NCI-H1930 (cell line): Measurements from ENCODE around the gene MTA3.

Experiments used
- DNase-seq, 2 experiments: peaks; one replicate each; lab custom pipeline; 2025; lab: John Stamatoyannopoulos, UW

The MTA3 gene

DNA sequence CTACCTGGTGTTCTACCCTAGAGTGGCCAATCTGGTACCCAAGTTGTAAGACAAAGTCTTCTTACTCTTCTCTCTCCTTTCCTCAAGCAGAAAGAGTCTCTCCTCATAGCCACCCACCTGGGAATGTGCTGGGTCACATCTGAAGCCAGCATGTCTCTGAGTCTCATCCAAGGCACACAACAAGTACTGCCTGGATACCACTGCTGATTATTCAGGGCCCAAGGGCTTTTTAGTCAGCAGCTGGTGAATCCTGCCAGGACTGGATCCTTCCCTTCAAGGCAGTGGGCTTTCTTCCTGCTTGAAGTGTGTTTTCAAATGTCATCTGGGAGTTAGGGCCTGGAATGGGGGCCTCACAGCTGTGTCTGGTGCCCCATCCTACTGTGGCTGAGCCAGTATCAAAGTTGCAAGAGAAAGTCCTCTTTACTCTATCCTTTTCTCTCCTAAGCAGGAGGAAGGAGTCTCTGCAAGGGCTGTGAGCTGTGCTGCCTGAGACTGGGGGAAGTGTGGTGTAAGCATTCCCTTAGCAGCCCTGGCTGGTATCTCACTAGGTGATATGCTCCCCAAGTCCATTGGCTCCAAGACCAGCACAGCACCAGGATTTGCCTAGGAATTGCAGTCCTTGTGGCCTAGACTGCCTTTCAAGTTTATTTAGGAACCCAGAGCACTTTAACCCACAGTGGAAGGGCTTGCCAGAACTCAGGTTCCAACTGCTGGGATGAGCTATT lies 168.3 kb downstream of the MTA3 start:
- no peak for DNase-seq

DNA sequence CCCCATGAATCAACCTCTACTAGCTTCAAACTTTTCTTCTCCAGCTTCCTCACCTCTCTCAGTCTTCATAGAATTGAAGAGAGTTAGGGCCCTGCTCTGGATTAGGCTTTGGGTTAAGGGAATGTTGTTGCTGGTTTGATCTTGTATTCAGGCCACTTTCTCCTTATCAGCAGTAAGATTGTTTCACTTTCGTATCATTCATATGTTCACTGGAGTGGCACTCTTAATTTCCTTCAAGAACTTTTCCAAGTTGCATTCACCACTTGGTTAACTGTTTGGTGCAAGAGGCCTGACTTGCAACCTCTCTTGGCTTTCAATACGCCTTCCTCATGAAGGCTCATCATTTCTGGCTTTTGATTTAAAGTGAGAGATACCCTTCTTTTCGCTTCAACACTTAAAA lies 172.7 kb downstream of the MTA3 start:
- no peak for DNase-seq

DNA sequence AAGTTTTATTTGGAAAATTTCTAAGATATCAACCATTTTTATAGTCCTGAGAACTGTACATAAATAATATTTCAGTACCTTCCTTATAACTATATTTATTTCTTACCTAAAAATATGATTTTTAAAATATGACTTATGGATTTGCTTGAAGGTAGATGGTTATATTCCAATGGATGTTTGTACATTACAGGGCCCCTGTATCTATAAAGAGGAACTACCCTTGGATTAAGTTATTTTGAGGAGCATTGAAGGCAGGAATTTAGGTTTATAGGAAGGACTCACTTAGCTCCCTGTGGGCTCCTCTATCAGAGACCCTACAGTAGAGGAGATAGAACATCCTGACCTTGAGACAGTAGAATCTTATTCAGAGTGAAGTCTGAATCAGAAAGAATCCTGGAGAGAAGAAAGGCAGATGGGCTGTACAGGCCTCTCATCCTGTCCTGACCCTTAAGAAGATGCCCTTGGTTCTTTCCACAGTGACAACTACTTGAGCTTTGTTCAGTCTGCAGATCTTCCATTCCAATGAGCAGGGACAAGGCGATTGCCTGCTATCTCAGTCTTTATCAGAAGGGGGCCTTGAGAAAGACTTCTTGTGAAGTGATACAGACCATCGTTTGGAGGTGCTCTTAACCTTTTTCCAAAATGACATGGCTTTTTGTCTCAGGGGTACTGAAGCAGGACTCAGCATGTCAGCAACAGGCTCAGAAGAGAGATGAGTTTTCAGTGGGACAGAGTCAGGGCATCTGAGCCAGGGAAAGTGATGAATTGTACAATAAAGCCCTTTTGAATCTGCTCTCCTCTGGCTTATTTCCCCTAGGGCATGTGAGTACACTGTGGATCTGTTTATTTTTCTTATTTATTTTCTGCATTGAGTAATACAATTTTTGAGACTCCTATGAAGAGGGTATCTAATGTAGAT lies 174.6 kb downstream of the MTA3 start:
- DNase-seq: no peak

DNA sequence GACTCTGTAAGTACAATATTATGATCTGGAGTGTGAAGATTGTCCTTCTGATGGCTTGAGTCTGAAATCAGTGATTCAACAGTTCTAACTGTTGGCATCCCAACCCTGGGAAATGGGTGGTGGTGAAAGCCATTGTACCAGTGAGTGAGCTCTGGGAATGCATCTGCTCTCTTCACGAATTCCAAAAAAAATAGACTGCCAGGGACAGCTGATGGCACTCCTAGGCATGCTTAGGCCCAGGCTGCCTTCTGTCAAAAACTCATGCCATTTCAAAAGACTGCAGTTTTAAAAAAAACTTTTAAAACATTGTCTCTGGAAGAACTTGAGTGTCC lies 175.2 kb downstream of the MTA3 start:
- no peak for DNase-seq

DNA sequence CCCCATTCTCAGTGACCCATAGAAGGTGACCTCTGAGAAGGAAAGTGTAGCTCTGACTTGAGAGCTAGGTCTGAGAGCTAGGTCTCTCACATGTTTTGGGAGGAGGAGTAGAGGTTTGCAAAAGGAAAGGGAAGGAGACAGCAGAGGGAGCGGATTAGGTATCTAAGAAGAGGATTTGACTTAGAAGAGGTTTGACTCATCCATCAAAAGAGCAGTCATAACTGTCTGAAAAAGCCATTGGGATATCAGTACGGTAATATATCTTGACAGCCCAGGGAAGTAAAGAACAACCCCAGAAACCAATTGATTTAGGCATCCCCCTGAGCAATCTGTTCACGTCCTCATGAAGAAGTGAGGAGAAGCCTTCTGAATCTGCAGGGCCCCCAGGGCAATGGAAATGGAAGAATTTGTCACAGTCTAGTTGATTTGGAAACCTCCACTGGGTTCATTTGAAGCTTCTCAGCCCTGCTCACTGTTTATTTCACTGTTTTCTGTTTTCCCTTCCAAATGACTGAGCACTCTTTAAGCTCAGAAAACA lies 176.2 kb downstream of the MTA3 start:
- DNase-seq: no peak

DNA sequence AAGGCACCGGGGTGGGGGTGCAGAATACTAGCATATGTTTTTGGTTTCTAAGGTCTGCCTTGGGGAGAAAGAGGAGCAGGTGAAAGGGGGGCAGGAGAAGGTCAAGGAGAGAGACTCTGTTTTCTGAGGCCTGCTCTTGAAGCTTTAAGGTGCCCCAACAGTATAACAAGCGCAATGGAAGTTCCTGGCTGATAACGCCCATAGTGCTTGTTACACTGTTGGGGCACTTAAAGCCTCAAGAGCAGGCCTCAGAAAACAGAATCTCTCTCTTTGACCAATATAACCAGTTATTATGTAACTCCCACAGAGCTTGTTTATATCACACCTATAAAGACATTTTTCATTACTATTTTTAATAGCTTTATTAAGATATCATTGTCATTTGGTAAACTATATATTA lies 179.0 kb downstream of the MTA3 start:
- no peak for DNase-seq

DNA sequence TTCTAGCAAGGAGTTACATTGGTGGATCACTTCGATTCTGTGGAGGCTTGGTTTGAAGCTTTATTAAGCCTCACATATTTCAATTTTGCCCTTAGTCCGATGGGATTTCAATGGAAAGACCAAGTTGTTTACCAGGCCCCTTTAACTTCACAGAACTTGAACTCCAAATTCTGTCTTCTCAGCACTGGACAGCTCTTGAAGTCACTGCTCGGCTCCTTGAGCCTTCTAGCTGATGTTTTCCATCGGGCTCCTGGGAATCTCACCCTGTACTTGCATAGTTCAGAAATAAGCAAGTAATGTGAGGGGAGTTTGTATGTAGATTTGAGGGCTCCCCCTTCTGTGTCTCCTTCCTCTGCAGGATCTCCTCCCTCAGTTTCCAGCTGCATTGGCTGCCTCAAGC lies 180.4 kb downstream of the MTA3 start:
- DNase-seq: no peak

DNA sequence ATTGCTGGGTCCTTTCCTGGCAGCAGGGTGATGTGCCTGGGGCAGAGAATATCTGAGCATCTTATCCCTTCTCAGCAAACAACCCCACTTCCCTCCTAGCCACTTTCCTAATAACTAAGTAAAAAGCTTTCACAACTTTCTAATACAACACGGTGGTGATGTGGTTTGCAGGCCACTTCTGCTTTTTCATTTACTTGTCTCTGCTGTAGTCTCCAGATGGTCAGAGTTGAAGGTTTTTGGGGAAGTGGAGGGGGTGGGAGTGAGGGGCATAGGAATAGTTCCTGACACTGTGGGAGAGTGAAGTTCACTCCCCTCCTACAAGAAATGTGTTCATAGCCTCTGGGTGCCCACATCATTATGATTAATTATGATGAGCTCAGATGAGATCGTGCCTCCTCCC lies 183.9 kb downstream of the MTA3 start:
- no peak for DNase-seq

DNA sequence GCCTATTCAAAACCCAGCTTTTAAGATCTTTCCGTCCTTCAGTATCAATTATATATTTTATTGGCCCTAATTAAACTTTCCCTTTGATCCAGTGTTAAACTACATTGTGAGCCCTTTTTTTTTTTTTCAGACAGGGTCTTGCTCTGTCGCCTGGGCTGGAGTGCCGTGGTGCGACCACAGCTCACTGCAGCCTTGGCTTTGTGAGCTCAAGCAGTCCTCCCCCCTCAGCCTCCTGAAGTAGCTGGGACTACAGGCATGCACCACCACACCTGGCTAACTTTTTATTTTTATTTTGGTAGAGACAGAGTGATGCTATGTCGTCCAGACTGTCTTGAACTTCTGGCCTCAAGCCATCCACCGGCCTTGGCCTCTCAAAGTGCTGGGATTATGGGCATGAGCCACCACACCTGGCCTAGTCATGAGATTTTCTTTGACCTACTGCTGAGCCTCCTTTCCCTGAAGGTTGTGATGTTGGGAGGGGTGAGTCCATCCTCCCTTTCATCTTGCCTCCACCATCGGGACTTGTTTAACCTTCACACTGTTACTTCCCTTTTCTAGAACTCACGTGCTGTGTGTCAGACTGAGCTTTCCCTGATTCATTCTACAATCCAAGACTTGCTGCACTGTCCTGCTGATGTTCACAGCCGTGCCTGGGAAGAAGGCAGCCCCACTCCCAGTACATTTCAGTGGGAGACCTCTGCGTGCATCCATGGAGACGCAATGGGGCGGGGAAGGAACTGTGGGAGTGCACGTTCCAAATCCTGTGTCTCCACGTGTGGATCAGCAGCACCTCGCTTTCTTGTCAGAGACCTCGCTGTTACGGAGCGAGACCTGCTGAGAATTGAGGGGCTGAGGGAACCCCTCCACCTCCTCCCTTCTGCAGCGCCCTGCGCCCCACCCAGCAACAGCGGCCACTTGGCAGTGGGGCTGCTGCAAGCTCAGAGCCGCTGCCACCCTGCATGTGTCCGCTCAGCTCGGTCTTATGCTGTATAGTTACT lies 184.7 kb downstream of the MTA3 start:
- no peak for DNase-seq

DNA sequence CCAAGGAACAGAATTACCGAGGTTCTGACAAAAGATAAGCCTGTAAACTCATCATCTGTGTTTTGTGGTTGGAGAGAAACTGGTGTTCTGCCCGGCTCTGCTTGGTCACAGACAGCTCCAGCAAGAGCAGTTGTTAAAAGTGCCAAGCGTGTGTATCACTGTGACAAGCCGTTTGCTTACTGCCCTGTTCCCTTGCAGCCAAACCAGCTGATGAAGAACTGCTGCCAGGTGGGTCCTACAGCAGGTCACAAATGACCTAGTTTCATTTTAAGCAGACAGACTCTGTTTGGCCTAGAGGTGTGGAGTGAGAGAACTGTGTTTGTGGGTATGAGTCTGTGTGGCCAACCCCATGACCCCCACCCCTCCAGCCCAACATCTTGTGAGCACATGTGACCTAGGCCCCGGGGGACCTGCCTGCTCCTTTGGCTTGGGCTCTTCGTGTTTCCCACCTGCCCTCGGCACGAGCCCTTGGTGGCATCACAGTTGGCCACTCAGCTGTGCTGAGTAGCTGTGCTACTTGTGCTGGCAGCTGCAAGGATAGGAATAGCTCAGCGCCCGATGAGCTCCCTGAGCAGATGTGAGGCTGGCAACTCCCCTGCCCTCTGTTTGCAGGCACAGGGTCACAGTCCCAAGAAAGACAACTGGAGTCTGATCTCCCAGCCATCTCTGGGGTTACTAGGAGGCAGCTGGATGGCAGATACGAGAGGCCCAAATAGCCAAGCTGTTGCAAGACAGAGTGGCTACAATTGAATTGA lies 185.8 kb downstream of the MTA3 start:
- DNase-seq: no peak

DNA sequence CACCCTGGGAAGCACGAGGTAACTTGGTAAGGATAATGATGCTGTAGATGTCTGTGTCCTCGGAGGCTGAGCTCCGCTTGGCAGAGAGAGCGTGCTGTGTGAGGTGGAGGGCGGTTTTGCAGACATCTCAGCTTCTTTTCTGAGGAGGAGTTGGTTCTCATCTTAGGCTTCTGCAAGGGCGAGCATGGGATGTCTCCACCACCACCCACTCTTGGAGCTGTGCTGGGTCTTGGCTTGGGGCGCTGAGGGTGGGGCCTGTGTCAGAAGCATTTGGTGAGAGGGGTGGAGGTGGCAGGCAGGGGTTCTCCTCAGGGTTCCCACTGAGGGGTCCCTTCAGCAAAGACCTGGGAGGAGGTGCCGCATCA lies 186.3 kb downstream of the MTA3 start:
- no peak for DNase-seq

DNA sequence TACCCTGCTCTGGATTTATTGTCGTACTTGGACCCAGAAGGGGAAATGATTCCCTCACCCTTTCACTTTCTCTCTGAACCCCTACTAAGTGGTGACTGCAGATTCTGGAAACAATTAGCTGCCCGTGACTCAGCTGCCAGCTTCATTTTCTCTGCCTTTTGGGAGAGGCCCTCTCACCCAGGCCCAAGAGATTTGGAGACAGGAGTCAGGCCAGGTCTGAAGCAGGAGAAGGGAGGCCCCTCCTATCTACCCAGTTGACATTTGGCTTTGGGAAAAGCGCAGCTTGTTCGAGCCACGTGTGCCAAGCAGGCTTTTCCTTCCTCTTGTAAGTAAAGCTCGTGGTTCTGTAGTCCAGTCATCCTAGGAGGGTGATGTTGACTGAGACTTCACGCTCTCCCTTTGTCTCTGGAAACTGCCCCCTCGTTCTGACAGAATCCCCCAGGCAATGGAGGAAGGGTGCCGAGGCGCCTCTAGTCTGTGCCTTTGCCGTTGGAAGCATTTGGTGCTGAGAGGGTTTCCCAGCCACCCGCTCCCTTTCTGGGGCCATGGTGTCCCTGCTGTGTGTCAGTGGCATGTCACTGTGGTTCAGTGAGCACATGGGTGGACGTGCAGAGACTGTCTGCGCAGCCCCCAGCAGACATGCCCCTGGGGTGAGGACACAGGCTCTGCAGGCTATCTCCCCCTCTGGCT lies 186.9 kb downstream of the MTA3 start:
- no peak for DNase-seq

DNA sequence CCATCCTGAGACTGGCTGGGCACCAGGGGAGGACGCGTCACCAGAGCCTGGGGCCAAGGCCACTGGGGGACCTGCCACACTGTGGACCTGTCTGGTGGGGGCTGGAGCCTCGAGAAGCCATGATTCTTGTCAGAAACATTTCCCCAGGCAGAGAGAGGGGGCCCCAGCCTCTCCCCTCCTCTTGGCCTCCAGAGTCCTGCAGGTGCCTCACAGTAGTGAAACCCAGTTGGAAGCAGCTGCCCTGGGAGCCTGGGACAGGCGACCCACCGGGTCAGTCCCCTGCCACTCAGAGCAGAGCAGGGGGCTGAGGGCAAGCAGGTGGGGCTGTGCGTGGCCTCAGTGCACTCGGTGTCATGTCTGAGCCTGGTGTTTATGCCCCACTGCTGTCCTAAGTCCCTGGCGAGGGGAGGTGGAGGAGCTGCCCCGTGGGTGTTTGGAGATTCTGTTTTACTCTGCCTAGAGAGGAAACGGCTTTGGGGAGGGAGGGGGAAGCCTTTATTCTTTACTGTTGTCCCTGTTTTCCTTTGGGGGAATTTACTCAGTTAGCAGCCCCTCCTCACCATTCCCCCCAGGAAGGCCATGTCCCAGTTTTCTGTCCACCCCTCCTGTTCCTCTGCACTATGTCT lies 187.8 kb downstream of the MTA3 start:
- no peak for DNase-seq

DNA sequence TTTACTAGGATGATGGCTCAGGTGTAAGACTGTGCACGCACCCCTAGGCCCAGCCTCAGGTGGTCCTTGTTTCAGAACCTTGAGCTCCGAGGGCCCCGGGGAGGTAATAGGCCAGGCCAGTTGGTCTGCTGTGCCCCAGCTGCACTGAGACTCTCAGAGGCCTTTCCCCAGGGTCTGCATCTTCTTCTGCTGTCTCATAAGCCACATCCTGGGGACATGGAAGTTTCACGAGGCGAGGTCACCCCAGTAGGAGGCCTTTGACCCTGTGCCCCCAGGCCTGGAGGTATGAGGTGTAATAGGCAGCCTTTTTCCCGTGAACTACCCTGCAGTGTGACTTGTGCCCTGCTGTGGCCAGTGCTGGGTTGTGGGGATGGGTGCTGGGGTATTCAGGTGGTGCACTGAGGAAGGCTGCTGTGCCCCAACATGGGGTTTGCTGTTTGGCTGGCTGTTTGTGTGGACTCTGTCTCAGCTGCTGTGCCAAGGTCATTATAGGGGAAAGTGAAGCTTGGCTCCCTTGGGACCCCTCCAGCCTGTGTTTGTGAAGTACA lies 188.6 kb downstream of the MTA3 start:
- DNase-seq: no peak

DNA sequence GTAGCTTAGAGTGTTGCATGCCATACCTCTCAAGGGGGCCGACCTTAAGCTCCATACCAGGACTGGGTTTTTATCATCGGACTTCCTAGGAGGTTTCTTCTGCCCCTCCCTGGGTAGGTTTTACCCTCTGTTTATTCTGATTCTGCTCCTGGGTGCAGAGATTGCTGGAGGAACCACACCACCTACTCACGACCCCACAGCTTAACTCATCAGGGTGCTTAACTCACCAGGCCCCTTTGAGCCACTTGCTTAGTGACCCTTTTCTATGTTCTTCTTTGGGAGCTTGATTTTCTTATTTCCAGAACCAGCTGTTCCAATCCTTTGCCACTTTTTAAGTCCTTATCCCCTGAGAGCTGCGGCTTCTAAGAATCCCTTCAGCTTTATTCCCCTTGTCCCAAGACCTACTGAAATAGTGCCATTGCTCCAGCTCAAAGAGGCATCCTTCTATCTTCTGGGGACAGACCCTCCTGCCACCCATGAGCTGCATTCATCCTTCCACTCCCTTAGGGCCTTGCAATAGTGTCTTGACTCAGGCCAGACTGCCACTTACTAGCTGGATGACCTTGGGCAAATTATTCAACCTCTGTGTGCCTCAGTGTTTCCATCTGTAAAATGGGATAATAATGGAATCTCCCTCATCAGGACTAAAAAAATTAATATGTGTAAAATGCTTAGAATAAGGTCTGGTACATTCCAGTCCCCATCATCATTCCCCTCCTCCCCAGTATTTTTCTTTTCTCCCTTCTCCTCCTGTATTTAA lies 189.7 kb downstream of the MTA3 start:
- DNase-seq: no peak

DNA sequence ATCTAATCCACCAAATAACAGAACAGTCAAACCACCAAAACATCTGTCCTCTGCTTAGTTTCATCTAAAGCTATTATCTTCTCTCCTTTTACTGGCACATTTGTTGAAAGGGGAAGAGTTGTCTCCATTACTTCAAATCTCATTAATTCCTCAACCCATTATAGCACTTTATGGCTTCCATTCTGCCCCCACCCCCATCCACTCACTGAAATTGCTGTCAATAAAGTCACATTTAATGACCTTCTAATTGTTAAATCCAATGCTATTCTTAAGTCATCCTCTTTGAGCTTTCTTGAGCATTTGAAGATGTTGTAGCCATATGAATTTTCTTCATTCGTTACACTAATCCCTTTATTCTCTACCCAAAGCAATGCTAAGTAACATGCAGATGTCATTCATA lies 190.3 kb downstream of the MTA3 start:
- no peak for DNase-seq

DNA sequence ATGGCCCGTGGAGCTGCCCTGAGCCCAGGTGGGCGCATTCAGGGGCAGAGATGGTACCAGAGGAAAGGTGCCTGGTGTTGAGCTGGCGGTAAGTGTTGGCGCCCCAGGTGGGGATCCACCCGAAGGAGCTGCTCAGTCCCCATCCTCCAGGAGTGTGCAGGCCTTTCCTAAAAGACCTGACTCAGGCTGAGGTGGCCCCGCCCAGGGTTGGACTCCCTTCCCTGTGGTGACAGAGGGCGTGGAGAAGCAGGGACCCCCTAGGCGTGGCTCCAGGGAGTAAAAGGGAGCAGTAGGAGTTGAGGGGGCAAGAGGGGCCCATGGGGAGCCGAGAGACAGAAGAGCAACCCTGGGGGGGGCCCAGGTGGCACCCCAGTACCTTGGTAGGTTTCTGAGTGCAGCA lies 193.1 kb downstream of the MTA3 start:
- DNase-seq: no peak

DNA sequence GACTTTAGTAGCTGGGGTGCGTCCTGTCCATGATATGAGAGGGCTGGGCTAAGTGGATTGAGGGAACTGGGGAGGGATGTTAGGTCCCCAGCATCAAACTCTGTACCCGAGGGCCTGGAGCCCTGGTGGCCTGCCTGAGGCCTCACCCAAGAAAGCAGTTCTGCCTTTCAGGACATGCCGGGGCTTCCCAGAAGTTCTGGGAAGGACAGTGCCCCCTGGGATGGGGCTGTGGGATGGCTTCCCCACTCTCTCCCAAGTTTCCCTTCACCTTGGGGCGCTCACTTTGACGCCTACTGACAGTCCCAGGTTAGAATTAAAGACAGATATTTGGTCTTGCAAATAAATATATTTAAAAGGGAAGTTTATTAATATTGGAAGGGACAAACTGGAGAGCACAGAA lies 193.7 kb downstream of the MTA3 start:
- DNase-seq: no peak
